ENCODE measurements around the gene KMT2D.
A peak's percentile ranks its signal among the peaks of the same experiment; 100 is the strongest.

KMT2D gene

DNA sequence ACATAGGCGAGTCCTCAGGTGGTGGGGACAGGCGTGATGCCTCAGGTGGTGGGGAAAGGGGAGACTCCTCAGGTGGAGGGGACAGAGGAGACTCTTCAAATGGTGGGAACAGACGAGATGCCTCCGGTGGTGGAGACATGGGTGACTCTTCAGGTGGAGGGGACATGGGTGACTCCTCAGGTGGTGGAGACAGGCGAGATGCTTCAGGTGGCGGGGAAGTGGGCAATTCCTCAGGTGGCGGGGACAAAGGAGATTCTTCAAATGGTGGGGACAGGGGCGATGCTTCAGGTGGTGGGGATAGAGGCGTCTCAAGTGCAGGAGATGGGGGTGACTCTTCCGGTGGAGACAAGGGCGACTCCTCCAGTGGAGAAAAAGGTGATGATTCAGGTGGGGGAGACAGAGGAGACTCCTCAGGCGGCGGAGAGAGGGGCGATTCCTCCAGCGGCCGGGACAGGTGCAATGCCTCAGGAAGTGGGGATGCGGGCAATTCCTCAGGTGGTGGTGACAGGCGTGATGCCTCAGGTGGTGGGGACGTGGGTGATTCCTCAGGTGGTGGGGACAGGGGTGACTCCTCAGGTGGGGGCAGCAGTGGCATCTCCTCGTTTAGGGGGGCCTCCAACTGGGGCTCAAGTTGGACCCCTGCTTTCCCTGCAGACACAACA lies 8.7 kb downstream of the KMT2D start:
- no peak for DNase-seq (ENCODE audit: low read depth)

GRCh38 chr12:49051373-49051764 lies 9.2 kb downstream of the KMT2D start:
- no peak for DNase-seq (ENCODE audit: low read depth)

DNA sequence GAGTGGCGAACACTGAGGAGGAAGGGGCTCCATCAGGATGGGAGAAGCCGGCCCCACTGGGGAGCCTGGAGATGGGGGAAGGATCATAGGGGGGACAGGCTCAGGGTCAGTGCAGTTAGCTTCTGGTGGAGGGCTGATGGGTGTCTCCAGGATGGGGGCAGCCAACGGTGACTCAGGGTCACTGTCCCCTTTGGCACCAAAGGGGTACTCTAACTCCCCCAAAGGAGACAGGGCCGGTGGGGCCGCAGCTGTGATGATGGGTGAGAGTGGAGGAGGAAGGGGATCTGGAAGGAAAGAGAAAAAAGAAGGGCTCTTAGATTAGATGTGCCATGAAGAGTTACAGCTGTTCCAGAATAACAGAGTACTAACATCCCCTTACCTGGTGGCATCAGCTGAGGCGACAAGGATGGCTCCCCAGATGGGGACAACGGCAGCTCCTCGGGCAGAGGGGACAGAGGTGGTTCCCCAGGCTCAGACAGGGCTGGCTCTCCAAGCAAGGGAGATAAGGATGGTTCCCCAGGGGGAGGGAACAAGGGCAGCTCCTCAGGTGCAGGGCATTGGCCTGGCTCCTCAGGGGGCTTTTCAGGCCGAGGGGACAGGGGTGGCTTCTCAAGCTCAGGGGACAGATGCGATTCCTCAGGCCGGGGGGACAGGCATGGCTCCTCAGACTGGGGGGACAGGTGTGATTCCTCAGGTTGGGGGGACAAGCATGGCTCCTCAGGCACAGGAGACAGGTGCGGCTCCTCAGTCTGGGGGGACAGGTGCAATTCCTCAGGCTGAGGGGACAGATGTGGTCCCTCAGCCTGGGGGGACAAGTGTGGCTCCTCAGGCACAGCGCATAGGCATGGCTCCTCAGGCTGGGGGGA lies 9.9 kb downstream of the KMT2D start:
- no peak for DNase-seq (ENCODE audit: low read depth)

DNA sequence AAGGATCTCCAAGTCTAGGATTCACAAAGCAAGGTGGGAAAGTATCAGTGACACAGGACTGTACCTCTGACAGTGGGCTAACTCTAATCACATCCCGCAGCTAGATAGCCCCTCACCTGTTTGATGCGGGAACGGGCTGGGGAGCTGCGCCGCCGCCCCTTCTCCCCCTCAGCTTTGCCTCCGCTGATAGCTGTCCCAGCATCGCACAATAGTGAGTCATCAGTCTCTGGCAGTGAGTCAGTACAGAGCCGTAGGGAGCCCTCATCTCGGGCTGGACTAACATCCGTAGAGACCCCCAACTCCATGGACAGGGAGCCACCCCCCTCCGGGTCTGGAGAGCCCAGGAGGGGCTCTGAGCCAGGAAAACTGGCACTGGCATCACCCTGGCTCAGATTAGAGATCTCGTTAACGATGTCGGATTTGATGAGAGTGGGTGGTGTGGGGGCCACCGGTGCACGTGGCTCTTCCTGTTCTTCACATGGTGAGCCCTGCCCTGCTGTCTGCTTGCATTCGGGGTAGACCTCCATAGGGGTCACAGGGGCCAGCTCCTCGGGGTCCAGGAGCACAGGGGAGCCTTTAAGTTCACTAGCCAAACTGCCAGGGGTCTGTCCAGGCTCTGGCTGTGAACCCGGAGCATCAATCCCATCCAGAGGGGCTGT lies 10.9 kb downstream of the KMT2D start:
- DNase-seq (ENCODE audit: low read depth) = no peak

- DNase-seq (ENCODE audit: low read depth) = no peak
Observed at GRCh38 chr12:49048953-49049352, 11.6 kb downstream of the KMT2D start.

DNA sequence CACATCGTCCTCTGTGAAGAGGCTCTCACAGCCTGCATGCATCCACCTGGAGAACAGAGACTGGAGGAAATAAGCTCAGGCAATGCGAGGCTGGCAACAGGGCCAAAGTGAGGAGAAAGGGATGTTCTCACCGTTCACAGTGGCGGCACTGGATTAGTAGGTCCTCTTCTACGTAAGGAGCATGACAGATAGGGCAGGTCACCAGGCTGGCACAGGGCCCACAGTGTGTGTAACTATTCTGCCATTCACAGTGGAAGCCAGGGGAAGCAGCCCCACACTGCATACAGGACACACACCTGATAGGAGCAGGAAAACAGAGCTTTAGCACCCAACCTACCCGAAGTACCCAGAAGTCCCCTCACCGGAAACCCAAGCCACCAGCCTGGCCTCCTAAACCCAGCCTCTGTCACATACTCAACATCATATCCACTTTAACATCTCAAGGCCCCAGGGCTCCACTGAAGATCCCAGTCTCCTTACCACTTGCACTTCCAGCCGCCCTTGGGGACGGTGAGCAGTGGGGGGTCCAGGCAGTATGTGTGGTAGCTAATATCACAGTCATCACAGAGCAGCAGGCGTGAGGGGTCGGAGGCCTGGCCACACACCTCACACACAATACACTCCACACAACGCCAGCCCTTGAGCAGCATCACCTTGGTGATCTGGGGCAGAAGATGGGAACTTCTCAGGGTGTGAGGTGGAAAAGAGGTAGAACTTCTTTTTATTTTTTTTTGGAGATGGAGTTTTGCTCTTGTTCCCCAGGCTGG lies 14.3 kb downstream of the KMT2D start:
- no peak for DNase-seq (ENCODE audit: low read depth)

DNA sequence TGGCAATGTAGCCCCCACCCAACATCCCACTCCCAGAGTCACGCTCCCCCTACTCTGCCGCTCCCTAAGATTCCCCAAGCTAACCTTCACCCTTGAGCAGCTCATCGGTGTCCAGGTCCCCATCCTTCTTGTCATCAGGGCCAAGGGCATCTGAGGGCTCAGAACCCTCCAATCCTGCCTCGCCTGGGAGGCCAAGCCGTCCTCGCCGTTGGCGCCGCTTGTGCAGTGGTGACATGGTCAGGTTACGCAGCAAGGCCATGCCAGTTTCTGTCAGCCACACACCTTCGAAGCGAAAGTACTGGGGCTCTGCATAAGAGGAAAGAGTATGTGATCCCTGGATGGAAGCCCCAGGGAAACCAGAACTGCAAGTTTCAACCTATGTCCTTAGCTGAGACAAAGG lies 15.9 kb downstream of the KMT2D start:
- DNase-seq (ENCODE audit: low read depth) = no peak

- DNase-seq (ENCODE audit: low read depth) = peak; percentile 52
Observed at GRCh38 chr12:49043856-49044258, 16.7 kb downstream of the KMT2D start.

- no peak for DNase-seq (ENCODE audit: low read depth)
Observed at GRCh38 chr12:49043241-49043640, 17.4 kb downstream of the KMT2D start.

- DNase-seq (ENCODE audit: low read depth) = no peak
Observed at GRCh38 chr12:49041881-49042484, 18.6 kb downstream of the KMT2D start.

DNA sequence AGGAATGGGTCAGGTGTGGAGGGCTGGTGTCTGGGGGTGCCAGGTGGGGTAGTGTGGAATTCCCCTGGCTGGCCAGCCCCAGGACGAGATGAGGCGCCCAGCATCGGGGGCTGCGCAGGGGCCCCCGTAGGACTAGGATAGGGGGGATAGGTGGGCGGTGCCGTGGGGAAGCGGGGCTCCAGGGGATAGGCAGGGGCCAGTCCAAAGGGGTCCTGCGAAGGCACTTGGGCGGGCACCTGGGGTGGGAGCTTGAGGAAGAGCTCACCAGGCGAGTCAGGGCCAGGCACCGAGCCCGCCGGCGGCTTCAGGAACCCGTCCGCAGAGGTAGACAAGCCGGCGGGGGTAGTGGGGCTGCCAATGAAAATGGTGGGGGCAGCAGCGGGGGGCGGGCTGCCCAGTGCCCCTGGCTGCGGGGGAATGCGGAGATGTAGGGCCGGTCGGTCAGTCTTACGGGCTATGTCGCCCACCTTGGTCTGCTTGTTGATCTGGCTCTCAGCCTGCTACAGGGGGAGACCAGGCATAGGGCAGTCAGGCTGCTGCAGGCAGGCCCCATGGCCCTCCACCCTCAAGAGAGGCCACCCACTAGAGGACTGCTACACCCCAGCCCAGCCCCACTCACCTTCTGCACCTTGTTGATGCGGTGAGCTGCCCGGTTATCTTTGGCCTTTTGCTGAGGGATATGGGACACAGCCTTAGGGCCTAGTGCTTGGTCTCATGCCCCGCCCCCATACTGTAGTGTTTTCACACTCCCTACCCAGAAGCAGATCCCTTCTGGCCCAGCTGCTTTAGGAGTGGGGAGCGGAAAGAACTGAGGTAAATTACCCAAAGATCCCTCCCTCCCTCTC lies 19.3 kb downstream of the KMT2D start:
- DNase-seq (ENCODE audit: low read depth) = no peak

DNA sequence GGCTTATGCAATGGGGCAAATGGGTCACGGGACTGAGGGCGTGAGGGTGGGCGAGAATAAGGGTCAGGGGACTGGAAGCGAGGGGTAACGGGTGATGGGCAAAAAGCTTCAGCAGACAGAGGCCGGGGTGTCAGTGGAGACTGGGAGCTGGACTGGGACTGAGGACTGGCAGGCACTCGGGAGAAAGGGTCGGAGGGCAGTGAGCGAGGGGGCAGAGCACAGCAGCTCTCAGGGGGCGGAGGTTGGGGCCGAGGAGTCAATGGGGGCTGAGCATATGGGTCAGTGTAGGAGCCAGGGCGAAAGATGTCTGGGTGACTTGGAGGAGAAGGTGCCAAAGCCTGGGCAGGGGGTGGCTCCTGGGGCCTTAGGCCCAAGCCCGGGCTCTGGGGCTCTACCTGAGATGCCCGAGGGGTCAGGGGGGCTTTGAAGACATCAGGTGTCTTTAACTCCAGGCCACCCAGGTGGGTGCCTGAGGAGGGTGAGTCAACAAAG lies 20.2 kb downstream of the KMT2D start:
- no peak for DNase-seq (ENCODE audit: low read depth)

- no peak for DNase-seq (ENCODE audit: low read depth)
Observed at GRCh38 chr12:49039421-49040363, 20.9 kb downstream of the KMT2D start.

GRCh38 chr12:49038291-49038955 lies 22.2 kb downstream of the KMT2D start:
- no peak for DNase-seq (ENCODE audit: low read depth)

DNA sequence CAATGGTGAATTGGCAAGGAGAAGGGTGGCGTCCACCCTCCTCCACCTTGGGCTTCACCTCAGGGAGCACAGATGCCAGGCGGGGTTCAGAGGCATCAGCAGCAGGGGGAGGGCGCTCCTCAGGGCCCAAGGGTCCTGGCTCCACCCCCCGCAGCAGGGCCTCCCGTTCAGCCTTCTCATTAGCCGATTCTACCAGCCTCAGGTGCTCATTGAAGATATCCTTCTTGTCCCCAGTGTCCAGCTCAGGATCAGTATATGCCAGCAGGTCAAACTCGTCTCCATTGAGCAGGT lies 22.7 kb downstream of the KMT2D start:
- DNase-seq (ENCODE audit: low read depth) = no peak

DNA sequence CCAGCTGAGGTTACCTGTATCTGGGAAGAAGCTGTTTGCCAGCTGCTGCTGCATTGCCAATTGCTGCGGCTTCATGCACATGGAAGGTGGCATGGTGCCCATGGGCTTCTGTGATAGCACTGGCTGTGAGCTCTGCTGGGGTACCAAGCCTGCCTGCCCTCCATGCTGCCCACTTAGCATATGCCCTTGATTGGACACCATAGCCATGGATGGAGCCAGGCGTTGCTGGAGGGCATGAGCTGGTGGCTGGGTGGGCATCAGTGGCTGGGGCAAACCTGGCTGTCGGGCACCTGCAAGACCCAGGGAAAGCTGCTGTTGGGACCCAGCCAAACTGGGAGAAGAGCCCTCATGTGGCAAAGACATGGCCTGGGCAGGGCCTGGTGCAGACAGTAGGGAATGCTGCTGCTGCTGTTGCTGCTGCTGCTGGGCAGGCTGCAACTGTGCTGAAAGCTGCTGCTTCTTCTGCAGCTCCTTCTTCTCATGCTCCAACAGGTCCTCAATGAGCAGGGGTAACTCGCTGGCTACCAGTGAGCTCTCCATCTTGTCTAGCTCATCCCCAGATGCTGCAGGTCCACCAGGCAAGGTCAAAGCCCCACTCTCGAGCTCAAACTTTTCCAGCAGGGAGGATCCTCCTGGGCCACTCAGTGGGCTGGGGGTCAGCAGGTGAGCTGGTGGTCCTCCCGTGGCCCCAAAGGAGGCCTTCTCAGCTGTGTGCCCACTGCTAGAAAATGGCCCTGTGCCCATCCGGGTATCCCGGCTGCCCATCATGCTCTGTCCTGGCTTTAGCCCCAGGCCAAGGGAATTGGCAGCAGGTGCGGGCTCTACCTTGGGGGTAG lies 23.3 kb downstream of the KMT2D start:
- DNase-seq (ENCODE audit: low read depth) = no peak

- no peak for DNase-seq (ENCODE audit: low read depth)
Observed at GRCh38 chr12:49036029-49036428, 24.6 kb downstream of the KMT2D start.

DNA sequence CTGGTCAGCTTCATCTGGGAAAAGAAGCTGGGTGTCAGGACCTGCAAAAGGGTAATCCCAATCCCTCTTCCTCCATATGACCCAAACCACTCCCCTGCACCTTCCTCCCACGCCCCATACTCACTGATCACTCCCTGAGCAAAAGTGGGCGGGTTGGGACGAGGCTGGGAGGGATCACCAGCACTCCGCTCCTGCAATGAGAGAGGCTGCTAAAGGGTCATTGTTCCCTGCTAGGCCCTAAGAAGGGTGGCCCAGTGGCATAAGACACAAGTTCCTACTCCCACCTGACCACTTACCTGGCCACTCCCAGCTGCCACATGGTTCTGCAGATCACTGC lies 26.3 kb downstream of the KMT2D start:
- DNase-seq (ENCODE audit: low read depth) = no peak

Measured in CMK (cell line).